SK-N-SH treated with all-trans-retinoic acid at 6 μM for 48 hours (cell line): ENCODE data around the gene IMPA2.

Experiments
- ATAC-seq: fragments of 200-7000 bp; cut with Tn5 transposase; 3 replicates; pipeline ENCODE4 v1.9.1; 2020; ENCODE audit warnings: mild to moderate bottlenecking, moderate library complexity
- ARNTL ChIP-seq: fragments of 450-650 bp; formaldehyde crosslinking; IDR thresholded peaks from 2 replicates; pipeline ENCODE4 v1.5.0; 2020; ENCODE audit warnings: low read depth, mild to moderate bottlenecking, moderate library complexity, borderline replicate concordance
- BACH2 ChIP-seq: fragments of 250-450 bp; sonication (Bioruptor Pico); IDR thresholded peaks from 2 replicates; pipeline ENCODE4 v1.9.0; 2021; ENCODE audit warnings: mild to moderate bottlenecking, borderline replicate concordance
- ESRRG ChIP-seq: fragments of 250-450 bp; sonication (Bioruptor Pico); IDR thresholded peaks from 2 replicates; pipeline ENCODE4 v1.6.1; 2021; ENCODE audit warnings: mild to moderate bottlenecking
- GLIS3 ChIP-seq: fragments of 250-450 bp; sonication (Bioruptor Pico); IDR thresholded peaks from 2 replicates; pipeline ENCODE4 v1.5.0; 2020; ENCODE audit warnings: mild to moderate bottlenecking, moderate library complexity
- ISL1 ChIP-seq: fragments of 250-450 bp; sonication (Bioruptor Pico); IDR thresholded peaks from 2 replicates; pipeline ENCODE4 v2.1.2; 2022; ENCODE audit warnings: mild to moderate bottlenecking, moderate library complexity
- OSR1 ChIP-seq: fragments of 250-450 bp; sonication (Bioruptor Pico); IDR thresholded peaks from 2 replicates; pipeline ENCODE4 v1.8.0; 2022; ENCODE audit warnings: moderate library complexity, mild to moderate bottlenecking, inconsistent platforms
- PPARA ChIP-seq: fragments of 250-450 bp; sonication (Bioruptor Pico); IDR thresholded peaks from 2 replicates; pipeline ENCODE4 v1.5.0; 2020; ENCODE audit warnings: mild to moderate bottlenecking, borderline replicate concordance
- RARB ChIP-seq: fragments of 250-450 bp; sonication (Bioruptor Pico); IDR thresholded peaks from 2 replicates; pipeline ENCODE4 v1.8.0; 2021; ENCODE audit warnings: mild to moderate bottlenecking, moderate library complexity
- SNAI2 ChIP-seq: fragments of 250-450 bp; sonication (Bioruptor Pico); IDR thresholded peaks from 2 replicates; pipeline ENCODE4 v1.5.0; 2020; ENCODE audit warnings: mild to moderate bottlenecking, moderate library complexity
- TCF4 ChIP-seq: fragments of 250-450 bp; sonication (Bioruptor Pico); IDR thresholded peaks from 2 replicates; pipeline ENCODE4 v1.8.0; 2021; ENCODE audit warnings: mild to moderate bottlenecking, moderate library complexity, borderline replicate concordance
- TOX ChIP-seq: fragments of 250-450 bp; sonication (Bioruptor Pico); IDR thresholded peaks from 2 replicates; pipeline ENCODE4 v1.8.0; 2021; ENCODE audit warnings: mild to moderate bottlenecking, moderate library complexity, borderline replicate concordance
- ZC3H10 ChIP-seq: fragments of 250-450 bp; sonication (Bioruptor Pico); IDR thresholded peaks from 2 replicates; pipeline ENCODE4 v1.5.1; 2021; ENCODE audit warnings: mild to moderate bottlenecking, moderate library complexity
- ZFP3 ChIP-seq: fragments of 250-450 bp; sonication (Bioruptor Pico); IDR thresholded peaks from 2 replicates; pipeline ENCODE4 v1.5.0; 2020; ENCODE audit warnings: mild to moderate bottlenecking, moderate library complexity
- ZFP30 ChIP-seq: fragments of 450-650 bp; formaldehyde crosslinking; IDR thresholded peaks from 2 replicates; pipeline ENCODE4 v1.5.0; 2022; ENCODE audit warnings: mild to moderate bottlenecking, moderate library complexity
- ZNF70 ChIP-seq: fragments of 450-650 bp; formaldehyde crosslinking; IDR thresholded peaks from 2 replicates; pipeline ENCODE4 v1.5.0; 2020; ENCODE audit warnings: mild to moderate bottlenecking, moderate library complexity
- ZNF8 ChIP-seq: fragments of 450-650 bp; formaldehyde crosslinking; IDR thresholded peaks from 2 replicates; pipeline ENCODE4 v1.5.0; 2020; ENCODE audit warnings: mild to moderate bottlenecking, moderate library complexity
- TF ChIP-seq, protein P1 (sequence below): fragments of 250-450 bp; sonication (Bioruptor Pico); IDR thresholded peaks from 2 replicates; pipeline ENCODE4 v1.8.0; 2021; ENCODE audit warnings: low read depth, mild to moderate bottlenecking, moderate library complexity, borderline replicate concordance
- TF ChIP-seq, protein P2 (sequence below): fragments of 250-450 bp; sonication (Bioruptor Pico); IDR thresholded peaks from 2 replicates; pipeline ENCODE4 v1.5.1; 2021; ENCODE audit warnings: mild to moderate bottlenecking, moderate library complexity
- TF ChIP-seq, protein P3 (sequence below): fragments of 250-450 bp; sonication (Bioruptor Pico); IDR thresholded peaks from 2 replicates; pipeline ENCODE4 v1.8.0; 2020; ENCODE audit warnings: mild to moderate bottlenecking, moderate library complexity, borderline replicate concordance
- TF ChIP-seq, protein P4 (sequence below): fragments of 250-450 bp; sonication (Bioruptor Pico); IDR thresholded peaks from 2 replicates; pipeline ENCODE4 v1.5.0; 2020; ENCODE audit warnings: mild to moderate bottlenecking, moderate library complexity

IMPA2 gene

DNA sequence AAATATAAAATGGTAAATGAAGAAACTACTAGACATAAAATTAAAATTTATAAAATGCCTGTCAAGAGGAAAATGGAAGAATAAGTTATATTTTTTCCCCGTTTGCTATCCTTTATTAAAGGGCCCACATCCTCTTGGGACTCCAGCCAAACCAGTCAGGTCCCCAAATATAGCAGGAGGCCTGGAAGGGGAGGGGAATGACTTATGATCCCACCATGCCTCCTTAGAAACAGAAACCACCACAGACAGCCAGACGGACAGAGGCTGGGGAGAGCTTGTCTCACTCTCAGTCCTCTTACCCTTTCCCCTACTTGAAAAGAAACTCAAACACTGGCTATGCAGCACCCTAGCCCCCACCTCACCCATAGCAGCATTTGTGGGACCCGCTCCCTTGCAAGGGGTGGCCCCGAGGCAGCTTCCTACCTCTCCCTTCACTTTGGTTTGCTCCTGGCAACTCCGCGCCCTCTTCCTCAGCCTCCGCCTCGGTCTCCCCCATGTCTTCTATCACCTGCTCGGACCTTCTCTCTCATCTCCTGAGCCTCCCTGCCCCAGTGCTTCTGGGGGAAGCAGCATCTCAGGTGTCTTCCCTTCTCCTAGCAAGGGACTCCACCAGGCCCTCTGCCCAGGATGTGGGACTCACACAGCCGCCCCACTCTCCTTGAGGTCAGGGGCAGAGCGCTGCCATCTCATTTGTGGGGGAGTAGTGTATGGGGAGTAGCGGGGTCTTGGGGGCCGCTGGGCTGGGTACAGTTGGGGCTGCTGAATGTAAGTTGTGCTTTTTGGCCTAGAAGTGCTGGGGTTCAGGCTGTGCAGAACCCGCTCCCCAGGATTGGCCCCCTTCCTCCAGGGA, 75.0 kb downstream of the IMPA2 start (continued):
- TF ChIP-seq, protein P1, sequence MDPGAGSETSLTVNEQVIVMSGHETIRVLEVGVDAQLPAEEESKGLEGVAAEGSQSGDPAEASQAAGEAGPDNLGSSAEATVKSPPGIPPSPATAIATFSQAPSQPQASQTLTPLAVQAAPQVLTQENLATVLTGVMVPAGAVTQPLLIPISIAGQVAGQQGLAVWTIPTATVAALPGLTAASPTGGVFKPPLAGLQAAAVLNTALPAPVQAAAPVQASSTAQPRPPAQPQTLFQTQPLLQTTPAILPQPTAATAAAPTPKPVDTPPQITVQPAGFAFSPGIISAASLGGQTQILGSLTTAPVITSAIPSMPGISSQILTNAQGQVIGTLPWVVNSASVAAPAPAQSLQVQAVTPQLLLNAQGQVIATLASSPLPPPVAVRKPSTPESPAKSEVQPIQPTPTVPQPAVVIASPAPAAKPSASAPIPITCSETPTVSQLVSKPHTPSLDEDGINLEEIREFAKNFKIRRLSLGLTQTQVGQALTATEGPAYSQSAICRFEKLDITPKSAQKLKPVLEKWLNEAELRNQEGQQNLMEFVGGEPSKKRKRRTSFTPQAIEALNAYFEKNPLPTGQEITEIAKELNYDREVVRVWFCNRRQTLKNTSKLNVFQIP (CRISPR knock-in tag), result no peak
- TF ChIP-seq BACH2, result no peak
- TF ChIP-seq ZNF8 (CRISPR knock-in tag), result no peak
- TF ChIP-seq, protein P2, sequence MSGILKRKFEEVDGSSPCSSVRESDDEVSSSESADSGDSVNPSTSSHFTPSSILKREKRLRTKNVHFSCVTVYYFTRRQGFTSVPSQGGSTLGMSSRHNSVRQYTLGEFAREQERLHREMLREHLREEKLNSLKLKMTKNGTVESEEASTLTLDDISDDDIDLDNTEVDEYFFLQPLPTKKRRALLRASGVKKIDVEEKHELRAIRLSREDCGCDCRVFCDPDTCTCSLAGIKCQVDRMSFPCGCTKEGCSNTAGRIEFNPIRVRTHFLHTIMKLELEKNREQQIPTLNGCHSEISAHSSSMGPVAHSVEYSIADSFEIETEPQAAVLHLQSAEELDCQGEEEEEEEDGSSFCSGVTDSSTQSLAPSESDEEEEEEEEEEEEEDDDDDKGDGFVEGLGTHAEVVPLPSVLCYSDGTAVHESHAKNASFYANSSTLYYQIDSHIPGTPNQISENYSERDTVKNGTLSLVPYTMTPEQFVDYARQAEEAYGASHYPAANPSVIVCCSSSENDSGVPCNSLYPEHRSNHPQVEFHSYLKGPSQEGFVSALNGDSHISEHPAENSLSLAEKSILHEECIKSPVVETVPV, result no peak
- no peak for TF ChIP-seq ARNTL (CRISPR knock-in tag)
- no peak for TF ChIP-seq ISL1 (CRISPR knock-in tag)

DNA sequence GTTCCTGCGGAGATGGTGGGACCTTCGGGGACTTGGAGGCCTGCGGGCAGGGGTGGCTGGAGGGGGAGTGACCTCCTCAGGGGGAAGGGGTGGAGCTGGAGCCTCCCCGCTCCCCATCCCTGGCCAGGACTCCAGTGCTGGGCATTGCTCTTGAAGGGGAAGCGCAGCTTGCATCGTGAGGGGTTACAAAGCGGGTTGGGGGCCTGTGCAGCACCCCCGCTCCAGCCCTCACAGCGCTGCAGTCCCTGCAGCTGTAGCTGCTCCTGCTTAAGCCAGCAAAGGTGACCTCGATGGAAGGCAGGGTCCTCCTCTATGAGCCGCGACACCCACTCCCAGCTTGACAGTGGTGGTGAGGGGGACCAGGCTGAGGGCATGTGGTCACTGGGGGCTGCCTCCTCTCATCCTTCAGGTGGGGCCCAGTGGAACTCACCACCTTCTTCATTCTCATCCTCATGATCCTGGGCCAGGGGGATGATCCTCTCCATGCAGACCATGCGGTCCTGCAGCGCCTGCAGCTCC, 75.6 kb downstream of the IMPA2 start:
- TF ChIP-seq, protein P2, result no peak
- no peak for TF ChIP-seq ESRRG (CRISPR knock-in tag)
- no peak for TF ChIP-seq ZFP3 (CRISPR knock-in tag)
- no peak for TF ChIP-seq GLIS3 (CRISPR knock-in tag)
- TF ChIP-seq, protein P3, sequence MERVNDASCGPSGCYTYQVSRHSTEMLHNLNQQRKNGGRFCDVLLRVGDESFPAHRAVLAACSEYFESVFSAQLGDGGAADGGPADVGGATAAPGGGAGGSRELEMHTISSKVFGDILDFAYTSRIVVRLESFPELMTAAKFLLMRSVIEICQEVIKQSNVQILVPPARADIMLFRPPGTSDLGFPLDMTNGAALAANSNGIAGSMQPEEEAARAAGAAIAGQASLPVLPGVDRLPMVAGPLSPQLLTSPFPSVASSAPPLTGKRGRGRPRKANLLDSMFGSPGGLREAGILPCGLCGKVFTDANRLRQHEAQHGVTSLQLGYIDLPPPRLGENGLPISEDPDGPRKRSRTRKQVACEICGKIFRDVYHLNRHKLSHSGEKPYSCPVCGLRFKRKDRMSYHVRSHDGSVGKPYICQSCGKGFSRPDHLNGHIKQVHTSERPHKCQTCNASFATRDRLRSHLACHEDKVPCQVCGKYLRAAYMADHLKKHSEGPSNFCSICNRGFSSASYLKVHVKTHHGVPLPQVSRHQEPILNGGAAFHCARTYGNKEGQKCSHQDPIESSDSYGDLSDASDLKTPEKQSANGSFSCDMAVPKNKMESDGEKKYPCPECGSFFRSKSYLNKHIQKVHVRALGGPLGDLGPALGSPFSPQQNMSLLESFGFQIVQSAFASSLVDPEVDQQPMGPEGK, result no peak
- TF ChIP-seq TCF4 (CRISPR knock-in tag), result no peak
- TF ChIP-seq SNAI2 (CRISPR knock-in tag), result no peak
- TF ChIP-seq, protein P1 (CRISPR knock-in tag), result no peak
- no peak for TF ChIP-seq TOX (CRISPR knock-in tag)
- no peak for TF ChIP-seq ZFP30
- no peak for TF ChIP-seq OSR1 (CRISPR knock-in tag)
- no peak for TF ChIP-seq ZC3H10 (CRISPR knock-in tag)
- no peak for TF ChIP-seq PPARA (CRISPR knock-in tag)
- TF ChIP-seq BACH2, result no peak
- no peak for TF ChIP-seq ARNTL (CRISPR knock-in tag)
- no peak for ATAC-seq

DNA sequence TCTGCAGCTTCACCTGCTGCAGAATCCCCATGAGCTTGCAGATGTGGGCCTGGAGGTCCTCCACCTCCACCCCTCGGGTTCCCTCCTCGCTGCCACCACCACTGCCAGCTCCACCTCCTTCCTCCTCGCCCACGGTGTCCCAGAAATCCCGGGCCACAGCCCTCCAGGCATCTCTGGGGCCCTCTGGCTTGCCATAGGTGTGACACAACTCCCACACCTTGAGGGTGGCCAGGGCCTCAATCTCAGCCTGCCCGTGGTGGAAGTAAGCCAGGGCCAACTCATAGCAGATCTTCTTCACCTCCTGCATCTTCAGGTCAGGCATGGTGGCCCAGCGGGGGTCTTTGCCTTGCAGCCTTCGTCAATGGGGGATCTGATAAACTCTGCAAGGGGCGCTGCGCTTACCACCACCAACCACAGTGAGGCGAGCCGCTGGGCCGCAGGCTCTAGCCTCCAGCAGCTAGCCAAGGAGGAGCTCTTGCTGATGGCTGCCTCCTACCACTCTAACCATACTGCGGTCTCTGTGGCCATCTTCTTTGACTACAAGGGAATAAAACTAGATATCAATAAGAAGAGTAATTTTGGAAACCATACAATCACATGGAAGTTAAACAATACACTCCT, 76.2 kb downstream of the IMPA2 start:
- ATAC-seq, result no peak
- TF ChIP-seq TCF4 (CRISPR knock-in tag) (no peak), RARB (CRISPR knock-in tag) (no peak), ZFP30 (no peak), ZNF70 (no peak), ARNTL (CRISPR knock-in tag) (no peak)
- TF ChIP-seq, protein P4, sequence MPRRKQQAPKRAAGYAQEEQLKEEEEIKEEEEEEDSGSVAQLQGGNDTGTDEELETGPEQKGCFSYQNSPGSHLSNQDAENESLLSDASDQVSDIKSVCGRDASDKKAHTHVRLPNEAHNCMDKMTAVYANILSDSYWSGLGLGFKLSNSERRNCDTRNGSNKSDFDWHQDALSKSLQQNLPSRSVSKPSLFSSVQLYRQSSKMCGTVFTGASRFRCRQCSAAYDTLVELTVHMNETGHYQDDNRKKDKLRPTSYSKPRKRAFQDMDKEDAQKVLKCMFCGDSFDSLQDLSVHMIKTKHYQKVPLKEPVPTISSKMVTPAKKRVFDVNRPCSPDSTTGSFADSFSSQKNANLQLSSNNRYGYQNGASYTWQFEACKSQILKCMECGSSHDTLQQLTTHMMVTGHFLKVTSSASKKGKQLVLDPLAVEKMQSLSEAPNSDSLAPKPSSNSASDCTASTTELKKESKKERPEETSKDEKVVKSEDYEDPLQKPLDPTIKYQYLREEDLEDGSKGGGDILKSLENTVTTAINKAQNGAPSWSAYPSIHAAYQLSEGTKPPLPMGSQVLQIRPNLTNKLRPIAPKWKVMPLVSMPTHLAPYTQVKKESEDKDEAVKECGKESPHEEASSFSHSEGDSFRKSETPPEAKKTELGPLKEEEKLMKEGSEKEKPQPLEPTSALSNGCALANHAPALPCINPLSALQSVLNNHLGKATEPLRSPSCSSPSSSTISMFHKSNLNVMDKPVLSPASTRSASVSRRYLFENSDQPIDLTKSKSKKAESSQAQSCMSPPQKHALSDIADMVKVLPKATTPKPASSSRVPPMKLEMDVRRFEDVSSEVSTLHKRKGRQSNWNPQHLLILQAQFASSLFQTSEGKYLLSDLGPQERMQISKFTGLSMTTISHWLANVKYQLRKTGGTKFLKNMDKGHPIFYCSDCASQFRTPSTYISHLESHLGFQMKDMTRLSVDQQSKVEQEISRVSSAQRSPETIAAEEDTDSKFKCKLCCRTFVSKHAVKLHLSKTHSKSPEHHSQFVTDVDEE (CRISPR knock-in tag), result no peak
- TF ChIP-seq, protein P1 (CRISPR knock-in tag), result no peak
- TF ChIP-seq, protein P3, result no peak
